Gastroesophageal sphincter (tissue), 4 donors: ENCODE measurements around the gene OTUD5. TPM values are rescaled to one million over a fixed set of nuclear protein-coding genes. Genes with fewer than 3 reads are reported as not detected.

ENCODE experiments used
- ATAC-seq: fragments of 150-250 bp; one replicate; pipeline ENCODE4 v1.9.1; 2016; ENCODE audit warnings: mild to moderate bottlenecking, moderate library complexity
- H3K27ac ChIP-seq, 4 donors: fragments of 200-600 bp; sonication (generic) in 3 of 4; 1 replicate in 3 of 4; 2 replicates in 1 of 4; pipeline ENCODE4 v1.5.1; 2016 to 2019
- H3K27me3 ChIP-seq: fragments of 200-600 bp; sonication (generic); one replicate; pipeline ENCODE4 v1.5.1; 2019
- H3K36me3 ChIP-seq, 2 donors: fragments of 200-600 bp; sonication (generic); one replicate each; pipeline ENCODE4 v1.5.1; 2019; ENCODE audit warnings: control low read depth in 1 of 2
- H3K4me1 ChIP-seq, 3 donors: fragments of 200-600 bp; sonication (generic); 1 replicate in 2 of 3; 2 replicates in 1 of 3; pipeline ENCODE4 v1.5.1; 2016 to 2019; ENCODE audit warnings: control low read depth in 2 of 3
- H3K4me3 ChIP-seq, 2 donors: fragments of 200-600 bp; sonication (generic); one replicate each; pipeline ENCODE4 v1.5.1; 2019; ENCODE audit warnings: mild to moderate bottlenecking in 1 of 2, moderate library complexity in 1 of 2
- H3K9me3 ChIP-seq, 3 donors: fragments of 200-600 bp; sonication (generic); one replicate each; pipeline ENCODE4 v1.5.1; 2017 to 2019; ENCODE audit warnings: control low read depth in 2 of 3
- EP300 ChIP-seq: sonication (generic); formaldehyde crosslinking; IDR thresholded peaks from one replicate; pipeline ENCODE4 v1.6.1; 2017; ENCODE audit warnings: antibody characterized with exemption, mild to moderate bottlenecking
- POLR2A ChIP-seq, 2 donors: fragments of 450-650 bp; IDR thresholded peaks; one replicate each; pipeline ENCODE4 v1.6.1; 2017; ENCODE audit warnings: antibody characterized with exemption in 2 of 2, mild to moderate bottlenecking in 2 of 2, moderate library complexity in 1 of 2
- POLR2AphosphoS5 ChIP-seq: sonication (generic); formaldehyde crosslinking; IDR thresholded peaks from one replicate; pipeline ENCODE4 v1.6.1; 2017; ENCODE audit warnings: antibody characterized with exemption
- WGBS, 2 donors: methylation state at CpG; one replicate each; pipeline ENCODE4 v1.1.5; 2018; ENCODE audit warnings: low coverage in 1 of 2; 5-methylcytosine and 5-hydroxymethylcytosine counted together
- total RNA-seq, 4 donors: library from RNA; depleted of rRNA; stranded (reverse); fragments of >200 nt; gene quantifications; one replicate each; pipeline ENCODE4 v1.1.0, GENCODE V29; 2016
- TF ChIP-seq, protein P1 (sequence below), 4 experiments: fragments of 200-600 bp in 2 of 4; fragments of 450-650 bp in 2 of 4; sonication (generic) in 1 of 4; IDR thresholded peaks; one replicate each; pipeline ENCODE4 v1.5.1; 2017 to 2019; ENCODE audit warnings: antibody characterized with exemption in 4 of 4, mild to moderate bottlenecking in 2 of 4, moderate library complexity in 2 of 4

OTUD5 gene
- total RNA-seq, 4 donors from 2014 or later: 36.8 to 54.3 (median 47.7) TPM

DNA sequence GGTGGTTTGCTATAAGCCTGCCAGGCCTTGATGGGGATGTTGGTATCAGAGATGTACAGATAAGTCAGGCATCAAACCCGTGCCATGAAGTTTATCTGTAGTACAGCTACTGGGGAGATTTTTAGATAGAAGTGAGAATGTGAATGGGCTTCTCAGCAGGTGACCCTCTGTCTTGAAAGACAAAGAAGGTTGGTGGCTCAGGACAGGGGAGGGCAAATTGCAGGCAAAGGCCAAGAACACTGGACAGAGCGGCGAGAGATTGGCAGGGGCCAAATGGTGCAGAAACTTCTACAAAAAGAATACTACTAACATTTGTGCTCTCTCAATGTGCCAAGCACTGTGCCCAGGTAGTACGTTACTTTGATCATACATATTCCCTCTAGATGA lies 36.7 kb downstream of the OTUD5 start:
- TF ChIP-seq POLR2AphosphoS5 (no peak), EP300 (no peak), POLR2A (IDR thresholded peaks at IDR 0.05) (no peak)
- TF ChIP-seq, protein P1, sequence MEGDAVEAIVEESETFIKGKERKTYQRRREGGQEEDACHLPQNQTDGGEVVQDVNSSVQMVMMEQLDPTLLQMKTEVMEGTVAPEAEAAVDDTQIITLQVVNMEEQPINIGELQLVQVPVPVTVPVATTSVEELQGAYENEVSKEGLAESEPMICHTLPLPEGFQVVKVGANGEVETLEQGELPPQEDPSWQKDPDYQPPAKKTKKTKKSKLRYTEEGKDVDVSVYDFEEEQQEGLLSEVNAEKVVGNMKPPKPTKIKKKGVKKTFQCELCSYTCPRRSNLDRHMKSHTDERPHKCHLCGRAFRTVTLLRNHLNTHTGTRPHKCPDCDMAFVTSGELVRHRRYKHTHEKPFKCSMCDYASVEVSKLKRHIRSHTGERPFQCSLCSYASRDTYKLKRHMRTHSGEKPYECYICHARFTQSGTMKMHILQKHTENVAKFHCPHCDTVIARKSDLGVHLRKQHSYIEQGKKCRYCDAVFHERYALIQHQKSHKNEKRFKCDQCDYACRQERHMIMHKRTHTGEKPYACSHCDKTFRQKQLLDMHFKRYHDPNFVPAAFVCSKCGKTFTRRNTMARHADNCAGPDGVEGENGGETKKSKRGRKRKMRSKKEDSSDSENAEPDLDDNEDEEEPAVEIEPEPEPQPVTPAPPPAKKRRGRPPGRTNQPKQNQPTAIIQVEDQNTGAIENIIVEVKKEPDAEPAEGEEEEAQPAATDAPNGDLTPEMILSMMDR (IDR thresholded peaks at IDR 0.05): no peak
- H3K36me3 ChIP-seq: peaks cover 0 to 36% of the 10 kb centered on the region in 2 donors
- ATAC-seq: no peak
- peaks cover 0 to 30% (median 7%) of the 10 kb centered on the region in 3 donors for H3K4me1 ChIP-seq
- no peak overlapping the region for H3K4me3 ChIP-seq
- no peaks in the 10 kb centered on the region for H3K9me3 ChIP-seq
- H3K27me3 ChIP-seq: no peaks in the 10 kb centered on the region
- H3K27ac ChIP-seq: no peak overlapping the region
- 83 to 94% methylated on average over 1 to 4 of the region's 4 CpGs for WGBS, 2 donors

DNA sequence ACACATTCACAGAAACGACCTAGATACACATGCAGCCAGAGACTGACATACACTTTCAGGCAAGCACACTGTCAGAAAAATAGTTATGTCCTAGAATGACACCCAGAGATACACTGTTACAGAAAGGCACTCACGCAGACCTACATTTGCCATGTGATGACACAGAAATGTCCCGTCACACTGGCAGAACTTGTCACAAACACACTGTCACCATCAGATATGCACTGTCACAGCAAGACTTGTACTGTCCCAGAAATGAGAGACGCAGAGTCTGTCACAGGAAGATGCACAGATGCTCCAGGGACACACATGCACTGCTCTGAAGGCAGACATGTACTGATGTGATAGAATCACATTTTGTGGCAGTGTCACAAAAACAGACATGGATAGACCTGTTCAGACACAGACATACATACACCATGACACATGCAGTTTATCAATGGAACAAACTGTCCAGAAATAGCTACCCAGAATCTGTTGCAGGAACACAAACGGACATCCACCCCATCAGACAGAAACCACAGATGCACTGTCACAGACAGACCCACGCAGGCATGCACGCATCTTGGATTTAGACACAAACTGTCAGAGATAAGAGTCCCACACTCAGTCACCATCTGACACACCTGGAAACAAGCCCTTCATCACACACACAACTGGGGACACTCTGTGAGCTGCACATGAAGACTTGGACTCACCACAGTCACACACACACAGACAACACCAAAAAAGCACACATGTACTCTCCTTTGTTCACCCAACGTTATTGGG lies 37.3 kb downstream of the OTUD5 start:
- 18 to 70% methylated on average over 4 to 6 of the region's 8 CpGs for WGBS, 2 donors
- ATAC-seq: no peak
- H3K9me3 ChIP-seq: no peaks in the 10 kb centered on the region
- H3K4me1 ChIP-seq: peaks cover 0 to 30% (median 7%) of the 10 kb centered on the region in 3 donors
- H3K4me3 ChIP-seq: no peak overlapping the region
- H3K36me3 ChIP-seq: peaks cover 0 to 31% of the 10 kb centered on the region in 2 donors
- H3K27me3 ChIP-seq: no peaks in the 10 kb centered on the region
- peak overlapping the region in 3 of 4 donors; percentile 83 to 88 (median 88) for H3K27ac ChIP-seq
- TF ChIP-seq POLR2A (IDR thresholded peaks at IDR 0.05) (no peak), EP300 (no peak), POLR2AphosphoS5 (no peak)
- TF ChIP-seq, protein P1 (IDR thresholded peaks at IDR 0.05): no peak

DNA sequence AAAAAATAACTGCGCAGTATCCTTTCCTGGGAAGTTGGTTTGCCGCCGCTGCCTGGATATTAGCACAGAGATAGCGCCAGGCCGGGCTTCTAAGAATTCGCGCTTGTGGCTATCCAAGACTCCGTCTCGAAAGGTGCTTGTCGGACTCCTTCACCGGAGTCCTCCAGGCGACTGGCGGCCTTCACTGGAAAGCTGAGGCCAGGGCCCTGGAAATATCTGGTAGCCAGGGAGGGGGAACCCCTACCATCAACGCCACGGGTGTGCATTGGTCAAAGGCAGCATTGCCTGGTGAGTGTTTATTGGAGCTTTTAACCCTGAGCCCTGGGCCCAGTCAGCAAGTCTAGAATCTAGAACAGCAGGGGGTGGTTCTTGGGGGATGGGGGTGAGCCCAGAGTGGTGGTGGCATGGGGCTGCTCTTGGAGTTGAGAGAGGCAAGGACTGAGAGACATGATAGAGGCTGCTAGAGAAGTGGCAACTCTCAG lies 38.0 kb downstream of the OTUD5 start:
- ATAC-seq: peak; percentile 20
- peak overlapping the region; percentile 64 for H3K4me3 ChIP-seq
- WGBS, 2 donors: 37% methylated on average over 10 of the region's 15 CpGs; no CpG with 5 or more reads in 1 of the 2 donors

DNA sequence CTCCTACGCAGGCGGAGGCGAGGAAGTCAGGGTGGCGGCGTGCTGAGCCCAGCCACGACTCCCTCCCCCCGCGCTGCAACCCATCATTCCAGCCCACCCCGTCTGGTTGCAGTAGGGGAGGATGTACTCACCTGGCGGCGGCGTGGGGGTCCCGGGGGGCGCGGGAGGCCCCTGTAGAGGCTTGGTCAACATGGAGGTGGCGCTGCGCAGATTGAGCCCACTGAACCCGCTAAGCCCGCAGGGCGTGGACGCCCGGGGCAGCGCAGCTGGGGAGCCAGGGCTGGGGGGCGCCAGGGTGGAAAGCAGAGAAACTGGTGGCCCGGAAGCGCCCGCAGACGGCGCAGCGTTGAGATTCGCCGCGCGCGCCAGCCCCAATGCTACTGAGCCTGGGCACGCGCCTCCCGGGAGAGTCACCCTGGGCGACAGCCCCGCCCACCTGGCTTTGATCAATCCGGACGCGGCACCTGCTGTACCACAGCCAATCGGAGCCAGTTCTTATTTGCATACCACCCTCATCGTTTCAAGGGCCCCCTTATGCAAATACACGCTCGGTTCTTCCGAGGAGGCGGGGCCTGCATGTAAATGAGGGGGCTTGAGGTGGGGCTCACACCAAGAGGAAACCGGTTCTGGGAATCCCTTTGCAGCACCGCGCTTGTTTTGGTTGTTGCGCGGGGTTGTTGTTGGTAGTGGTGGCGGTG lies 38.6 kb downstream of the OTUD5 start, which contains the start of gene PIM2:
TSS of gene PIM2 (minus strand) at position 382 of the 698 bp plus-strand sequence. CDS start at position 192, 190 bp downstream.
- peaks cover 0 to 30% (median 7%) of the 10 kb centered on the region in 3 donors for H3K4me1 ChIP-seq
- H3K4me3 ChIP-seq: peak within 1 kb of the TSS; percentile 64
- no peaks in the 10 kb centered on the region for H3K9me3 ChIP-seq
- 33% methylated on average over 6 of the region's 55 CpGs; no CpG with 5 or more reads in 1 of the 2 donors for WGBS, 2 donors
- H3K36me3 ChIP-seq: peaks cover 0 to 33% of the 10 kb centered on the region in 2 donors
- TF ChIP-seq, protein P1 (IDR thresholded peaks at IDR 0.05): no peak
- no peak for TF ChIP-seq EP300
- peak; percentile 79 to 80 for TF ChIP-seq POLR2A (IDR thresholded peaks at IDR 0.05)
- TF ChIP-seq POLR2AphosphoS5: peak; percentile 83
- peak within 1 kb of the TSS; percentile 79 to 88 (median 86) for H3K27ac ChIP-seq
- H3K27me3 ChIP-seq: no peaks in the 10 kb centered on the region
- peak; percentile 91 for ATAC-seq

More for the DNA sequence above, 38.0 kb downstream of the OTUD5 start:
- no peaks in the 10 kb centered on the region for H3K27me3 ChIP-seq
- H3K4me1 ChIP-seq: peaks cover 0 to 30% (median 7%) of the 10 kb centered on the region in 3 donors
- TF ChIP-seq, protein P1 (IDR thresholded peaks at IDR 0.05): no peak
- TF ChIP-seq POLR2A (IDR thresholded peaks at IDR 0.05) (no peak), EP300 (no peak), POLR2AphosphoS5 (no peak)
- H3K36me3 ChIP-seq: peaks cover 0 to 33% of the 10 kb centered on the region in 2 donors
- H3K9me3 ChIP-seq: no peaks in the 10 kb centered on the region
- peak overlapping the region; percentile 57 to 88 (median 86) for H3K27ac ChIP-seq
